H9 (cell line): ENCODE data around the gene ZNF714. TPM values are rescaled to one million over a fixed set of nuclear protein-coding genes. Genes with fewer than 3 reads are reported as not detected.

Source experiments
- DNase-seq: peaks from one replicate; pipeline ENCODE4 v3.0.0-alpha.2; 2017
- H2AFZ ChIP-seq: one replicate; pipeline ENCODE4 v1.6.1; 2013; ENCODE audit warnings: mild to moderate bottlenecking, low read length, control low read depth, moderate library complexity
- H2AK5ac ChIP-seq: 2 replicates; pipeline ENCODE4 v1.6.1; 2013; ENCODE audit warnings: low read length, control low read depth, mixed read lengths; ENCODE audit not compliant: insufficient read length
- H2BK120ac ChIP-seq: one replicate; pipeline ENCODE4 v1.6.1; 2013; ENCODE audit warnings: low read depth, mild to moderate bottlenecking, low read length, control low read depth, inconsistent platforms; ENCODE audit not compliant: poor library complexity, severe bottlenecking
- H2BK12ac ChIP-seq: 2 replicates; pipeline ENCODE4 v1.6.1; 2013; ENCODE audit warnings: low read length, control low read depth, mixed read lengths, low read depth; ENCODE audit not compliant: insufficient read length
- H2BK15ac ChIP-seq: 2 replicates; pipeline ENCODE4 v1.6.1; 2013; ENCODE audit warnings: low read depth, low read length, control low read depth
- H2BK20ac ChIP-seq: one replicate; pipeline ENCODE4 v1.6.1; 2013; ENCODE audit warnings: low read depth, mild to moderate bottlenecking, low read length, control low read depth, inconsistent platforms; ENCODE audit not compliant: poor library complexity, severe bottlenecking
- H2BK5ac ChIP-seq: 2 replicates; pipeline ENCODE4 v1.6.1; 2013; ENCODE audit warnings: low read length, control low read depth, mixed read lengths; ENCODE audit not compliant: insufficient read length
- H3K14ac ChIP-seq: 2 replicates; pipeline ENCODE4 v1.6.1; 2013; ENCODE audit warnings: low read length, control low read depth; ENCODE audit not compliant: insufficient read depth
- H3K18ac ChIP-seq: 2 replicates; pipeline ENCODE4 v1.6.1; 2013; ENCODE audit warnings: low read depth, mild to moderate bottlenecking, mixed read lengths, low read length, control low read depth; ENCODE audit not compliant: insufficient read length
- H3K23ac ChIP-seq: 2 replicates; pipeline ENCODE4 v1.6.1; 2013; ENCODE audit warnings: low read length, control low read depth, mixed read lengths, low read depth; ENCODE audit not compliant: insufficient read length
- H3K23me2 ChIP-seq: 2 replicates; pipeline ENCODE4 v1.6.1; 2013; ENCODE audit warnings: low read depth, mild to moderate bottlenecking, mixed read lengths, low read length, control low read depth; ENCODE audit not compliant: insufficient read length, poor library complexity, severe bottlenecking
- H3K27ac ChIP-seq: 2 replicates; pipeline ENCODE4 v1.5.1; 2013; ENCODE audit warnings: low read length, control low read depth, mixed read lengths, low read depth; ENCODE audit not compliant: insufficient read length
- H3K27me3 ChIP-seq: 2 replicates; pipeline ENCODE4 v1.6.1; 2013; ENCODE audit warnings: low read length, control low read depth, inconsistent platforms; ENCODE audit not compliant: insufficient read depth
- H3K4ac ChIP-seq: 2 replicates; pipeline ENCODE4 v1.6.1; 2013; ENCODE audit warnings: low read depth, mild to moderate bottlenecking, control low read depth, inconsistent platforms, low read length, moderate library complexity
- H3K4me1 ChIP-seq: 2 replicates; pipeline ENCODE4 v1.6.1; 2013; ENCODE audit warnings: low read length, control low read depth, inconsistent platforms; ENCODE audit not compliant: insufficient read depth
- H3K4me2 ChIP-seq: 2 replicates; pipeline ENCODE4 v1.6.1; 2013; ENCODE audit warnings: low read length, control low read depth, mixed read lengths; ENCODE audit not compliant: insufficient read length, insufficient read depth
- H3K56ac ChIP-seq: 2 replicates; pipeline ENCODE4 v1.6.1; 2013; ENCODE audit warnings: low read depth, mild to moderate bottlenecking, mixed read lengths, low read length, control low read depth; ENCODE audit not compliant: insufficient read length
- H3K79me1 ChIP-seq: 2 replicates; pipeline ENCODE4 v1.6.1; 2013; ENCODE audit warnings: low read depth, mild to moderate bottlenecking, moderate library complexity, low read length, control low read depth, inconsistent platforms; ENCODE audit not compliant: insufficient read depth, poor library complexity, severe bottlenecking
- H3K79me2 ChIP-seq: 2 replicates; pipeline ENCODE4 v1.6.1; 2013; ENCODE audit warnings: low read length, control low read depth, inconsistent platforms; ENCODE audit not compliant: insufficient read depth
- H3K9ac ChIP-seq: 2 replicates; pipeline ENCODE4 v1.6.1; 2013; ENCODE audit warnings: low read length, control low read depth, mixed read lengths; ENCODE audit not compliant: insufficient read length; ENCODE audit errors: extremely low read depth
- H3K9me3 ChIP-seq: one replicate; pipeline ENCODE4 v1.6.1; 2013; ENCODE audit warnings: low read depth, low read length, inconsistent platforms; ENCODE audit not compliant: control insufficient read depth
- H3T11ph ChIP-seq: one replicate; pipeline ENCODE4 v1.6.1; 2013; ENCODE audit warnings: mild to moderate bottlenecking, low read length, control low read depth, inconsistent platforms
- H4K20me1 ChIP-seq: one replicate; pipeline ENCODE4 v1.6.1; 2013; ENCODE audit not compliant: control insufficient read depth, insufficient read length, insufficient read depth
- H4K5ac ChIP-seq: 2 replicates; pipeline ENCODE4 v1.6.1; 2013; ENCODE audit warnings: low read depth, mild to moderate bottlenecking, mixed read lengths, low read length, control low read depth; ENCODE audit not compliant: insufficient read length
- H4K8ac ChIP-seq: replicated peaks from 2 replicates; pipeline ENCODE4 v1.6.1; 2013; ENCODE audit warnings: low read length, control low read depth, mixed read lengths, low read depth; ENCODE audit not compliant: insufficient read length
- H4K91ac ChIP-seq: 2 replicates; pipeline ENCODE4 v1.6.1; 2013; ENCODE audit warnings: low read depth, mild to moderate bottlenecking, moderate library complexity, mixed read lengths, low read length, control low read depth; ENCODE audit not compliant: insufficient read length
- H3K27ac Mint-ChIP-seq, 3 experiments: 2 replicates in 2 of 3; 3 replicates in 1 of 3; pipeline ENCODE4 v1.8.0; 2020 to 2021; ENCODE audit warnings: mixed read lengths in 3 of 3, mild to moderate bottlenecking in 1 of 3, moderate library complexity in 1 of 3
- H3K27me3 Mint-ChIP-seq: 2 replicates; pipeline ENCODE4 v1.8.0; 2021; ENCODE audit warnings: low read depth, mild to moderate bottlenecking, moderate library complexity, mixed read lengths
- H3K36me3 Mint-ChIP-seq, 3 experiments: 2 replicates in 2 of 3; 3 replicates in 1 of 3; pipeline ENCODE4 v1.8.0; 2020 to 2021; ENCODE audit warnings: low read depth in 3 of 3, mixed read lengths in 3 of 3; ENCODE audit not compliant: insufficient read depth in 1 of 3
- H3K4me1 Mint-ChIP-seq, 2 experiments: 2 replicates each; pipeline ENCODE4 v1.8.0; 2020; ENCODE audit warnings: mixed read lengths in 2 of 2
- H3K4me3 Mint-ChIP-seq, 2 experiments: 2 replicates in 1 of 2; 3 replicates in 1 of 2; pipeline ENCODE4 v1.8.0; 2020 to 2021; ENCODE audit warnings: mild to moderate bottlenecking in 2 of 2, mixed read lengths in 2 of 2, moderate library complexity in 1 of 2
- H3K9me3 Mint-ChIP-seq, 2 experiments: 2 replicates in 1 of 2; 3 replicates in 1 of 2; pipeline ENCODE4 v1.8.0; 2020; ENCODE audit warnings: mild to moderate bottlenecking in 2 of 2, mixed read lengths in 2 of 2, moderate library complexity in 1 of 2
- CTCF ChIP-seq: fragments of 200-600 bp; sonication (generic); conservative IDR thresholded peaks from 3 replicates; pipeline ENCODE4 v1.8.0; 2021; ENCODE audit warnings: antibody characterized with exemption, mild to moderate bottlenecking
- WGBS: extraction: QIAGEN DNeasy Blood & Tissue Kit; methylation state at CpG from one replicate; pipeline ENCODE4 v1.1.7; 2013; ENCODE audit warnings: missing lambda C conversion rate, low lambda C conversion rate, mixed read lengths; ENCODE audit not compliant: insufficient read length; ENCODE audit errors: extremely low coverage; 5-methylcytosine and 5-hydroxymethylcytosine counted together
- total RNA-seq: library from RNA; stranded (reverse); gene quantifications from 2 replicates; pipeline ENCODE4 v1.2.1, GENCODE V29; 2021

ZNF714 gene
- total RNA-seq, 1 experiment from 2014 or later, result 53.9 TPM

- peaks cover 4% of the 10 kb centered on the region for H3K79me1 ChIP-seq
- no peak overlapping the region for H2BK5ac ChIP-seq
- H2BK12ac ChIP-seq, result no peak overlapping the region
- H3K14ac ChIP-seq, result no peak overlapping the region
- Mint-ChIP-seq H3K9me3 (peaks cover 2 to 12% of the 10 kb centered on the region in 2 experiments; a peak in 3 of 5 replicates), H3K4me1 (peaks cover 8 to 10% of the 10 kb centered on the region in 2 experiments), H3K4me3 (no peak overlapping the region), H3K36me3 (peaks cover 37 to 49% (median 39%) of the 10 kb centered on the region in 3 experiments), H3K27me3 (no peaks in the 10 kb centered on the region), H3K27ac (no peak overlapping the region)
- no peak overlapping the region for H4K91ac ChIP-seq
- H2AK5ac ChIP-seq, result no peak overlapping the region
- H3K4me1 ChIP-seq, result no peaks in the 10 kb centered on the region
- H2BK15ac ChIP-seq, result no peak overlapping the region
- H3K79me2 ChIP-seq, result peaks cover 19% of the 10 kb centered on the region; the same call in 1 of the 2 replicates
- no peak overlapping the region for H3T11ph ChIP-seq
- no peaks in the 10 kb centered on the region for H4K20me1 ChIP-seq
- H3K4me2 ChIP-seq, result no peak overlapping the region
- no peak overlapping the region for H4K8ac ChIP-seq
- TF ChIP-seq CTCF, result no peak
- H3K27me3 ChIP-seq, result no peaks in the 10 kb centered on the region
- H3K4ac ChIP-seq, result no peak overlapping the region
- H3K23me2 ChIP-seq, result no peaks in the 10 kb centered on the region
- no peak overlapping the region for H2BK120ac ChIP-seq
- no peak overlapping the region for H3K9ac ChIP-seq
- H3K18ac ChIP-seq, result no peak overlapping the region
- no peak overlapping the region for H2BK20ac ChIP-seq
- no CpG with 5 or more reads among the region's 1 CpG for WGBS
- no peak overlapping the region for H3K23ac ChIP-seq
- no peak for DNase-seq
- H3K9me3 ChIP-seq, result no peaks in the 10 kb centered on the region
- H3K27ac ChIP-seq, result no peak overlapping the region
- H3K56ac ChIP-seq, result no peak overlapping the region
- H2AFZ ChIP-seq, result no peak overlapping the region
- H4K5ac ChIP-seq, result no peak overlapping the region
These were observed 76.6 kb downstream of the ZNF714 start for GRCh38 chr19:21158523-21159135.
